M059J (cell line): ENCODE results near the gene OBSCN. TPM values are rescaled to one million over a fixed set of nuclear protein-coding genes. Genes with fewer than 3 reads are reported as not detected.
"Not testable (repeated sequence)": the region's sequence is repeated elsewhere in the genome, so short reads cannot be mapped to it uniquely, and the experiment has no call there.

Experiments used
- DNase-seq: peaks from one replicate; pipeline ENCODE4 v3.0.0-alpha.2; 2012; ENCODE audit warnings: low read depth
- total RNA-seq: library from RNA; depleted of rRNA; stranded (reverse); fragments of >200 nt; shearing (Covaris generic); gene quantifications from 2 replicates; pipeline ENCODE4 v1.2.3, GENCODE V29; 2014

The OBSCN gene
- total RNA-seq, 1 experiment from 2014 or later = 1.9 TPM

DNA sequence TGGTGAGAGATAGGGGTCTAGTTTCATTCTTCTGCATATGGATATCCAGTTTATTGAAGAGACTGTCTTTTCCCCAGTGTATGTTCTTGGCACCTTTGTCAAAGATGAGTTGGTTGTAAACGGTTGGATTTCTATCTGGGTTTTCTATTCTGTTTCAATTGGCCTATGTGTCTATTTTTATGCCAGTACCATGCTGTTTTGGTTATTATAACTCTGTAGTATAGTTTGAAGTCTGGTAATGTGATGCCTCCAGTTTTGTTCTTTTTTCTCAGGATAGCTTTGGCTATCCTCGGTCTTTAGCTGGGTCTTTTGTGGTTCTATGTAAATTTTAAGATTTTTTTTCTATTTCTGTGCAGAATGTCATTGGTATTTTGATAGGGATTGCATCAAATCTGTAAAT is 19.6 kb upstream of the OBSCN start:
- not testable (repeated sequence) for DNase-seq

DNA sequence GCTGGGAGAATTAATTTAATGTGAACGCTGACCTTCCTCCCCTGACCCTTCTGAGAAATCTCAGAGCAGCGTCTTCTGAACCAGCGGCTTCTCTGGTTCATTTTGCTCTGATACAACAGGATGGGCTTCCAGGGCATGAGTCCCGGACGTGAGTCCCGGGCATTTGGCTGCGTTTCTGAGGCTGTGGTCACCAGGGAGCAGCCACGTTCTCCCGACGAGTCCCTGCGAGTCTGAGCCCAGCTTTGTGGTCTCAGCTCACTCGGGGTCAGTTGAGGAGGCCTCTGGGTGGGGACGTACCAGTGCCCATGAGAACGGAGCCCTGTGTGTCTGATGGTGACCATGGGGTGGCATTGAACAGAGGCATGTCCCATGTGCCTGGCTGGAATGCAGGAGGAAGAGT is 17.7 kb upstream of the OBSCN start:
- no peak for DNase-seq

DNA sequence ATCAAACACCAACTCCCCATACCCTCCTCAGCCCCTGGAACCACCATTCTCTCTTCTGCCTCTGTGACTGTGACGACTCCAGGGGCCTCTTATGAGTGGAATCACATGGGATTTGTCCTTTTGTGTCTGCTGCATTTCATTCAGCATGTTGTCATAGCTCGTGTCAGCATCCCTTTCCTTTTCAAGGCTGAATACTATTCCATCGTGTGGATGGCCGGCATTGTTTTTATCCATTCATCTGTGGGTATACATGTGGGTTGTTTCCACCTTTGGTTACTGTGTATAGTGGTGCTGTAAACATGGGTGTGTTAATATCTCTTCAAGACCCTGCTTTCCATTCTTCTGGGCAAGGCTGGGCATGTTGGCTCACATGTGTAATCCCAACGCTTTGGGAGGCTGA is 17.1 kb upstream of the OBSCN start:
- DNase-seq = no peak

DNA sequence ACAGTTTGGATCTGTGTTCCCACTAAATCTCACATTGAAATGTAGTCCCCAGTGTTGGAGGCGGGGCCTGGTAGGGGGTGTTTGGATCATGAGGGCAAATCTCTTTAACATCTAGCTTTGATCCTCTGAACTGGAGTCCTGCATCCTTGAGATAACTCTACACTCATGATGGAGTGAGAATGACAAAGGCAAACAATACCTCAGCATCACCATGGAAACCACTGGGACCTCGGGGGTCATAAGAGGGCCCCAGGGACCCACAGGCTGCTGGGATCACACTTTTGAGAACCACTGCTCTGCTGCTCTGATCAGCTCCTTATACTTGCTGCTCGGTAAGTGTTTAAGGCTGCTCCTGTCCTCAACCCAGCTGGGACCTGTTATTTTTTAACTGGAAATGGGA is 13.4 kb upstream of the OBSCN start:
- no peak for DNase-seq

- DNase-seq = no peak
These were observed 12.7 kb upstream of the OBSCN start for GRCh38 chr1:228194921-228195812.

- DNase-seq = no peak
These were observed 10.2 kb upstream of the OBSCN start for GRCh38 chr1:228197555-228198147.

GRCh38 chr1:228198977-228199590 is 8.8 kb upstream of the OBSCN start:
- DNase-seq = no peak

GRCh38 chr1:228204958-228205357 is 2.9 kb upstream of the OBSCN start:
- no peak for DNase-seq

- DNase-seq = no peak
These were observed 2.1 kb upstream of the OBSCN start for GRCh38 chr1:228205526-228206436.

DNA sequence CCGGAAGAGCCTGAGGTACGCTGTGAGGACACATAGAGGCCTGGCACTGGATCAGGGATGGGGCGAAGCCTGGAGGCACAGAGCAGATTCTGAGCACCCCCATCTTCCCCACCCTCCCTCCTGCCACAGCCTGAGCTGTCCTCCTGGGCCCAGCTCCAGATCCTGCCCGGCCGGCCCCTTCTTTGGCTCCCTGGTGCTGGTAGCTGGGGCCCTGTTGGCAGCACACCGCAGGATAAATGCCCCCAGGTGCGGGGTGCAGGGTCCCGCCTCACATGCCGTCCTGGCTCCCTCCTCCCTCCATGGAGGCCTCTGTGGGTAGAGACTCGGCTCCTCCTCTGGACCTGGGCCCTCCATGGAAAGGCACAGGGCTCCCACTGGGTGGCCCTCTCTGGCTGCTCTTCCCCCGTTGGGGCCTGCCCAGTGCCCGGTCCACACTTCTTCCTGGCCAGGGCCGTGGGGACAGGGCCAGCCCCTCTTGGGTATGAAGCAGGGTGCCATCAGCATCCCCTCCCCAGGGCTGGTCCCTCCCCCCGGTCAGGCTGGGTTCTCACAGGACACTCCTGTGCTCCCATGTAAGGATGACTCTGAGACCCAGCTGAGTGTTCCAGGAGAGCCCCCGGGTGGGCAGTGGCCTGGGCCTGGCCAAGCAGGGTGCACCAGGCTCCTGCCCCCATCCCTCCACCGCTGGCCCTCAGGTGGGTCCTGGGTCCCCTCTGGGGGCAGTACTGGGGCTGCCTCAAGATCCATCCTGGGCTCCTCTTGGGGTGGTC is 1.1 kb upstream of the OBSCN start:
- peak; percentile 30 for DNase-seq

DNA sequence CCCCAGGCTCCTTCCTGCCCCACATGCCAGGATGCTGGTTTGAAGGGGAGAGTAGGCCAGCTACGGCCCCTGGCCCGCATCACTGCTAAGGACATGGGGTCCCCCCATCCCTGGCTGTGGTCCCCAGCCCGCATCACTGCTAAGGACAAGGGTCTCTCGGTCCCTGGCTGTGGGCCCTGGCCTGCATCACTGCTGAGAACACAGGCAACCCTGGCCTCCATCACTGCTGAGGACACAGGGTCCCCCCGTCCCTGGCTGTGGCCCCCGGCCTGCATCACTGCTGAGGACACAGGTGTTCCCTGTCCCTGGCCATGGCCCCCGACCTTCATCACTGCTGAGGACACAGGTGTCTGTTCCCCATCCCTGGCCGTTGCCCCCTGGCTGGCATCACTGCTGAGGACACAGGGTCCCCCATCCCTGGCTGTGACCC is 448 bp upstream of the OBSCN start:
- DNase-seq = no peak

GRCh38 chr1:228208831-228209551 is 1.1 kb downstream of the OBSCN start:
- no peak for DNase-seq

DNA sequence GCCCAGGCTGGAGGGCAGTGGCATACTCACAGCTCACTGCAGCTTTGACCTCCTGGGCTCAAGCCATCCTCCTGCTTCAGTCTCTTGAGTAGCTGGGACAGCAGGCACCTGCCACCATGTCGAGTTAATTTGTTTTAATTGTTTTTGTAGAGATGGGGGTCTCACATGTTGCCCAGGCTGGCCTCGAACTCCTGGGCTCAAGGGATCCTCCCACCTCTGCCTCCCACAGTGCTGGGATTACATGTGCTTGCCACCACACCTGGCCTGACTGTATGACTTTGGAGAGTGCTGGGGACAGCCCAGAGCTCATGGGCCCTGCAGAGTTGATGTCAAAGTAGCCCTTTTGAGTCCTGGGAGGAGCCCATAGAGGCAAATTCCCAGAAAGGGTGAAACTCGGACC is 1.8 kb downstream of the OBSCN start:
- DNase-seq = no peak

DNA sequence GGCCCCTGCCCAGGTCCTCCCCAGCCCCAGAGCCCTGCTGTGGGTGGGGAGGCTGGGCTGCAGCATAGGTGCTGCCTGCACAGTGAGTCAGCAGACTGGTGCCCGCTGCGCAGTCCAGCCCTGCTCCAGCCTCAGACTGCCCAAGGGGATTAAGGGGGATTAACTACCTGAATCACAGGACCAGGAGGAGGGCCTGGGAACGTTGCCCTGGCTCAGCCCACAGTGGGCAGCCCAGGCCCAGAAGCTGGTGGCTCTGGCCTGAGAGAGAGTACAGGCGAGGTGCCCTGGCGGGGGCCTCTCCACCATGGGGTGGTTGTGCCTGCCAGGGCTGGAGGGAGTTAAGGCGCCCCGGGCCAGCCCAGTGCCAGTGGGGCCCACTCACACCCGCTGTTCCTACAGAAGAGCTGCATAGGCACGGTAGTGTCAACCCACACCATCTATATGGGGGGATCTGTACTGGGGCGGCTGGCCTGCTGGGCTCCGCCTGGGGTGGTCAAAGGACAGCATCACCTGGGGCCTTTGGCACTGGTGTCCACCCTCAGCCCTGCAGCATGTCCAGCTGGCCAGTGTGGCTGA is 2.3 kb downstream of the OBSCN start:
- DNase-seq = peak; percentile 88

GRCh38 chr1:228210712-228211530 is 3.1 kb downstream of the OBSCN start:
- DNase-seq = no peak

DNA sequence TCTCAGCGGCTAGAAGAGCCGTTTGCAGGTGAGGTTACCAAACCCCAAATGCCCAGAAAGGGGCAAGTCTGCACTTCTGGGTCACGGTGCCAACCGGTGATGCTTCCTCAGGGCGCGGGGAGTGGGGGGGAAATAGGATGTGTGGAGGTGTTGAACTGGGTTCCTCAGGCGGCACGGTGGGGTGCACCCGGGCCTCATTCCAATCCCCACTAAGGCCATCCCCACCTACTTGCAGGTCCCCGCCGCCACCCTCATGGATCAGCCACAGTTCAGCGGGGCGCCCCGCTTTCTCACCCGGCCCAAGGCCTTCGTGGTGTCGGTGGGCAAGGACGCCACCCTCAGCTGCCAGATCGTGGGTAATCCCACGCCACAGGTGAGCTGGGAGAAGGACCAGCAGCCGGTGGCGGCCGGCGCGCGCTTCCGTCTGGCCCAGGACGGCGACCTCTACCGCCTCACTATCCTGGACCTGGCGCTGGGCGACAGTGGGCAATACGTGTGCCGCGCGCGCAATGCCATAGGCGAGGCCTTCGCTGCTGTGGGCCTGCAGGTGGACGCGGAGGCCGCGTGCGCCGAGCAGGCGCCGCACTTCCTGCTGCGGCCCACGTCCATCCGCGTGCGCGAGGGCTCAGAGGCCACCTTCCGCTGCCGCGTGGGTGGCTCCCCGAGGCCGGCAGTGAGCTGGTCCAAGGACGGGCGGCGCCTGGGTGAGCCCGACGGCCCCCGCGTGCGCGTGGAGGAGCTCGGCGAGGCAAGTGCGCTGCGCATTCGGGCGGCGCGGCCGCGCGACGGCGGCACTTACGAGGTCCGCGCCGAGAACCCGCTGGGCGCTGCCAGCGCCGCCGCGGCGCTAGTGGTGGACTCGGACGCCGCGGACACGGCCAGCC is 3.9 kb downstream of the OBSCN start:
- no peak for DNase-seq

DNA sequence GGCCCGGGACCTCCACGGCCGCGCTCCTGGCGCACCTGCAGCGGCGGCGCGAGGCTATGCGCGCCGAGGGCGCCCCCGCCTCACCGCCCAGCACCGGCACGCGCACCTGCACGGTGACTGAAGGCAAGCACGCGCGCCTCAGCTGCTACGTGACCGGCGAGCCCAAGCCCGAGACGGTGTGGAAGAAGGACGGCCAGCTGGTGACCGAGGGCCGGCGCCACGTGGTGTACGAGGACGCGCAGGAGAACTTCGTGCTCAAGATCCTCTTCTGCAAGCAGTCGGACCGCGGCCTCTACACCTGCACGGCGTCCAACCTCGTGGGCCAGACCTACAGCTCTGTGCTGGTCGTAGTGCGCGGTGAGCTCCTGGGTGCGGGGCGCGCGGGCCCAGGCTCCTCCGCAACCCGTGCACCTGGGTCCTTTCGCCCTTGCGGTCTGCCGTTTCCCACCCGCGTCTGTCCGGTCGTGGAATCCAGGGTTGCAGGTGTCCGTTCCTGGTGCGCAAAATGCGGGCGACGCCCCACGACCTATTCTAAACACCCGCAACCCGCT is 4.6 kb downstream of the OBSCN start:
- DNase-seq = no peak
